IMR-90 (cell line): ENCODE data around the gene HTR3A.

ENCODE experiments used
- BHLHE40 ChIP-seq: fragments of 150-350 bp; IDR thresholded peaks from 2 replicates; pipeline ENCODE4 v1.6.1; 2016; ENCODE audit warnings: mild to moderate bottlenecking, low read depth, low read length
- CEBPB ChIP-seq: IDR thresholded peaks from 2 replicates; pipeline ENCODE4 v1.6.1; 2012; ENCODE audit warnings: low read depth, low read length, improper control_type of control experiment
- CTCF ChIP-seq: conservative IDR thresholded peaks from 2 replicates; pipeline ENCODE4 v1.5.1; 2012; ENCODE audit warnings: mild to moderate bottlenecking, low read depth, low read length, improper control_type of control experiment
- ELK1 ChIP-seq: fragments of 150-350 bp; IDR thresholded peaks from 2 replicates; pipeline ENCODE4 v1.6.1; 2016; ENCODE audit warnings: low read depth, mild to moderate bottlenecking, low read length, moderate library complexity, borderline replicate concordance
- FOS ChIP-seq: fragments of 150-350 bp; IDR thresholded peaks from 2 replicates; pipeline ENCODE4 v1.6.1; 2016; ENCODE audit warnings: low read depth, low read length
- MAFK ChIP-seq: IDR thresholded peaks from 2 replicates; pipeline ENCODE4 v1.6.1; 2012; ENCODE audit warnings: low read depth, low read length, improper control_type of control experiment
- NFE2L2 ChIP-seq: fragments of 150-350 bp; IDR thresholded peaks from 2 replicates; pipeline ENCODE4 v1.6.1; 2016; ENCODE audit warnings: low read depth, mild to moderate bottlenecking, low read length
- POLR2A ChIP-seq: IDR thresholded peaks from 2 replicates; pipeline ENCODE4 v1.6.1; 2012; ENCODE audit warnings: mild to moderate bottlenecking, low read depth, low read length
- RAD21 ChIP-seq: IDR thresholded peaks from 2 replicates; pipeline ENCODE4 v1.6.1; 2012; ENCODE audit warnings: low read length, improper control_type of control experiment
- RCOR1 ChIP-seq: IDR thresholded peaks from 2 replicates; pipeline ENCODE4 v1.6.1; 2012; ENCODE audit warnings: mild to moderate bottlenecking, low read length, improper control_type of control experiment; ENCODE audit not compliant: insufficient replicate concordance
- RFX5 ChIP-seq: IDR thresholded peaks from 2 replicates; pipeline ENCODE4 v1.8.0; 2012; ENCODE audit warnings: low read depth, mild to moderate bottlenecking, low read length, moderate library complexity
- SMC3 ChIP-seq: fragments of 150-350 bp; IDR thresholded peaks from 2 replicates; pipeline ENCODE4 v1.6.1; 2016; ENCODE audit warnings: low read depth, mild to moderate bottlenecking, antibody characterized with exemption, low read length, moderate library complexity
- USF2 ChIP-seq: fragments of 150-350 bp; IDR thresholded peaks from 2 replicates; pipeline ENCODE4 v1.6.1; 2017; ENCODE audit warnings: mild to moderate bottlenecking, antibody characterized with exemption, low read length, low read depth

GRCh38 chr11:113985906-113986305 lies 11.0 kb downstream of the HTR3A start:
- TF ChIP-seq POLR2A (no peak), CTCF (no peak), BHLHE40 (no peak), SMC3 (no peak), RFX5 (no peak), NFE2L2 (no peak), CEBPB (no peak), RCOR1 (no peak), FOS (no peak), RAD21 (no peak), ELK1 (no peak), MAFK (no peak), USF2 (no peak)
